PC-3 (cell line): ENCODE results near the gene DAB1.

ENCODE experiments used
- CTCF ChIP-seq: fragments of 300-600 bp; sonication (generic); conservative IDR thresholded peaks from 2 replicates; pipeline ENCODE4 v1.5.1; 2017; ENCODE audit warnings: antibody characterized with exemption, low read depth, mild to moderate bottlenecking, low read length
- EZH2 ChIP-seq: fragments of 300-600 bp; sonication (generic); IDR thresholded peaks from one replicate; pipeline ENCODE4 v1.6.1; 2017; ENCODE audit warnings: antibody characterized with exemption, mild to moderate bottlenecking, low read length; ENCODE audit not compliant: unreplicated experiment
- EZH2phosphoT487 ChIP-seq: fragments of 300-600 bp; sonication (generic); IDR thresholded peaks from 2 replicates; pipeline ENCODE4 v1.6.1; 2018; ENCODE audit warnings: mild to moderate bottlenecking, antibody characterized with exemption, low read length, borderline replicate concordance

- TF ChIP-seq CTCF (no peak), EZH2 (no peak), EZH2phosphoT487 (no peak)
These were observed 405.7 kb downstream of the DAB1 start for GRCh38 chr1:57018119-57018518.
